Left cardiac atrium (tissue), 4 donors: ENCODE data around the gene MAGED2. TPM values are rescaled to one million over a fixed set of nuclear protein-coding genes. Genes with fewer than 3 reads are reported as not detected.
A peak's percentile ranks its signal among the peaks of the same experiment; 100 is the strongest.
"Not testable (repeated sequence)": the region's sequence is repeated elsewhere in the genome, so short reads cannot be mapped to it uniquely, and the experiment has no call there.

Experiments
- ATAC-seq, 2 donors: fragments of 200-7000 bp; cut with Tn5 transposase; one replicate each; pipeline ENCODE4 v1.9.1; 2020; ENCODE audit warnings: mild to moderate bottlenecking in 2 of 2, moderate library complexity in 2 of 2
- DNase-seq: peaks from one replicate; pipeline ENCODE4 v3.0.0-alpha.2; 2020
- intact Hi-C, 2 donors: fragments of 100-400 bp; cut with DNase I; formaldehyde crosslinking; loops; one replicate each; pipeline versions ENCODE4 v1.14.1 to v1.15.1; 2022 to 2023
- total RNA-seq, 2 donors: library from RNA; stranded (reverse); fragmentation: NEBNext Ultra II Directional; extraction: Animal tissue kit (Norgen Biotek cat#: 25700); gene quantifications; one replicate each; pipeline ENCODE4 v1.2.1, GENCODE V29; 2021
- donor health status: DM: no; HTN: yes; CAD: no.
- donor health status: DM: no; HTN: yes; CAD: no; lungs with severe emphysema.
- donor health status: DM: yes; HTN: yes; CAD: no.
- donor health status: Dilated cardiomyopathy.

MAGED2 gene
- total RNA-seq, 2 donors from 2014 or later: 80.8 to 92.6 TPM

DNA sequence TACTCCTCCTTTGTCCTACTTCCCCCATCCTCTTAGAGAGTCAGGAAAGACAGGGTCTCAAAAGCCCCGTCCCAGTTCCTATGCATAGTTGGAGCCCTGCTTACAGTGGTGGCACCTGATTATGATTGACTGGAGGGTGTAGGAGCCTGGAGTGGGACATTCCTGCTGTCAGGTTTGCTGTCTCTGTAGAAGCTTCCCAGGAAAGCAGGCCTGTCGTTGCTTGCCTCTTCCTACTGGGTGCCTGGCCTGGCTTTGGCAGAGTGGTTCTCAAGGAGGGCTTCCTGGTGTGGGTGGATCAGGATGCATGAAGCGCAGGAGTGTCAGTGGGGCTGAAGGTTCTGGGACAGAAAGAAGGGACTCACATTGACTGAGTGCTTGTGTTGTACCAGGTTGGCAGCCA, 4.8 kb downstream of the MAGED2 start:
- intact Hi-C loops: no loop called here
- no peak for ATAC-seq
- no peak for DNase-seq

DNA sequence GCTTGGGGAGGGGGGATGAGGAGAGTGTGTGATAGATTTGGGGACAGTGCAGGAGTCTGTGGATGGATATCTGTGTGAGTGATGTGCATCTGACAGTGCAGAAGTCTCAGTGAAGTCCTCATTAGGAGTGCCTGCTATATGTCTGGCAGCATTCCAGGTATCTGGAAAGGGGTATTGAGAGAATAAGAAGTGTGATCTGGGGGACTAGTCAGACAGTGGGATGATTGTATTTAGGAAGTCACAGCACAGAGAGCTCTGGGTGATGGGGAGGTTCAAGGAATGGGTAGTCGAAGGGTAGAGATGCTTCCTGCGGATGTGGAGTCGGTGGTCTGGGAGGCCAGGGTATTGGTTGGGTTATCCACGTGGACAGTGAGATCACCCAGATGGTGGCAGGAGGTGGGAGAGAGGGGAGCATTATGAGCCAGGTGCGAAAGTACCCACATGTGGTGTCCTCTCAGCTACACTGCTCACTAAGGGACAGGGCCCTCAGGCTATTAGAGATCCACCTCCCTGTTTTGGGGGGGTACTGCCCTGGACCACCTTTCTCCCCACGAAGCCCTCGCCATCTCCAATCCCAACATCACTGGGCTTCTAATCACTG, 9.8 kb downstream of the MAGED2 start:
- peak in 1 of 2 donors; percentile 21 for ATAC-seq
- no peak for DNase-seq
- intact Hi-C loops: no loop called here

DNA sequence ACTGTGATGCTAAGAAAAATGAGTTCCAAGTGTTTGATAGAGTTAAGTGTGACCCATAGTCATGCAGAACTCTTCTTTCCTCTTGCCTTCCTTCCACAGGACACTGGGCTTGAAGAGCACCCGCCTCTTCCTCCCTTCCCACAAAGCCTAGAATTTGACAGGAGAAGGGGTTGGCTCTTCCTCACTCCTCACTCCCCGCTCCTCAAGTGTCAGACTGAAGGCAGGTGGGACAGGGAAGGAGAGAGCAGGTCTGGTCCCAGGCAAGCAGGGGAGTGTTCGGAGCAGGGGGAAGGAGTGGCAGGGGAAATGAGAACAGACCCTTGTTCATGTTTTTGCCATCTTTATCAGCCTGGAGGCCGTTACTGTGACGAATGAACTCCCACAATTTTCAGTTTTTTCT, 10.7 kb downstream of the MAGED2 start:
- no peak for ATAC-seq
- intact Hi-C loops: no loop called here

DNA sequence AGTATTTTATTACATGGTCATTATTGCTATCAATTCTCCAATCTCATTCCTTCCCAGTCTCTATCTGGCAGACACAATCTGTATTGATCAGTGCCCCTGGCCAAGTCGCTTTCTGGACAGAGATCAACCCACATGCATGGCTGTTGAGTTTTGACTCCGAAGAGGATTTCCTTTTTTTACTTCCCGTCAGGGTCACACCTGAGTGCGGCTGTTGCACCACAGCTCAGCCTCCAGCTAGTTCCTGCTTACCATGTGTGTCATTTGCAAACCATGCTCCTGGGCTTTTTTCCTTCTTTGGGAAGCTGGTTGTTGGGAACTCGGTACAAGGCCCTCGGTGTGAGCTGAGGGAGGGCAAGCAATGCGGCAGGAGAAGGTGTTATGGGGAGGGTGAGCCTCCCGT, 11.7 kb downstream of the MAGED2 start:
- DNase-seq (no peak), ATAC-seq (no peak)
- intact Hi-C loops: no loop called here

More for the DNA sequence above, 10.7 kb downstream of the MAGED2 start:
- DNase-seq: no peak

DNA sequence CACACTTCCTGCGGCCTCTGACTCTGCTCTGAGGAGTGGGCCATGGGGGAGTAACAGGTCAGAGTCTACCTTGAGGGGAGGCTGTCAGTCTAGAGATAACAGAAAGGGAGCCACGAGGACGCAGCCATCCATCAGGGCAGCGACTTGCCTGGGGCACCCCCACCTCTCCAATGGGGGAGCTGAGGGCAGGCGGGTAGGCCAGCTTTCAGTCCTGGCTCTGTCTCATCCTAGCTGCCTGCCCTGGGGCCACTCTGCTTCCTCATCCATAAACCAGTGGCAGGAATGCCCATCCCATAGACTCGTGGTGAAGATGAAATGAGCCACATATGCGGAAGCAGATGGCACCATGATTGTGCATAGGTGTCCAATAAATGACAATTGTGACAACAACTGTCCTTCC, 13.2 kb downstream of the MAGED2 start:
- ATAC-seq (no peak), DNase-seq (no peak)
- intact Hi-C loops: no loop called here

DNA sequence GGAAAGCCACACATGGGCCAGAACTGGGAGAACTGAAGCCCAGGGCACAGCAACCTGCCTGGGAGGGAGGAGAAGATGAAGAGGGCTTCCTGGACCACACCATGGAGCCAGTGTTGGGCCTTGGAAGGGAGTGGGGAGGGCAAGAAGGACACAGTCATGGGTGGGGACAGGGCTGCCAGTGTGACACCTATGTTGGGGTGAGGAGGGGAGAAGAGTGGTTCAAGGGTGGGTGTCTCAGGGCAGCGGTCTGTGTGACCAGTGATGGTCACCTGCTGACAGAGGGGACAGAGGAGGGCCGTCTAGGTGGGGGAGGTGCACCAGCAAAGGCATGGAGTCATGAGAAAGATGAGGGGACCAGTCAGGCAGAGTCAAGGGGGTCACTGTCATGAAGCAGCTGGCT, 13.8 kb downstream of the MAGED2 start:
- no peak for DNase-seq
- intact Hi-C loops: no loop called here
- ATAC-seq: no peak

DNA sequence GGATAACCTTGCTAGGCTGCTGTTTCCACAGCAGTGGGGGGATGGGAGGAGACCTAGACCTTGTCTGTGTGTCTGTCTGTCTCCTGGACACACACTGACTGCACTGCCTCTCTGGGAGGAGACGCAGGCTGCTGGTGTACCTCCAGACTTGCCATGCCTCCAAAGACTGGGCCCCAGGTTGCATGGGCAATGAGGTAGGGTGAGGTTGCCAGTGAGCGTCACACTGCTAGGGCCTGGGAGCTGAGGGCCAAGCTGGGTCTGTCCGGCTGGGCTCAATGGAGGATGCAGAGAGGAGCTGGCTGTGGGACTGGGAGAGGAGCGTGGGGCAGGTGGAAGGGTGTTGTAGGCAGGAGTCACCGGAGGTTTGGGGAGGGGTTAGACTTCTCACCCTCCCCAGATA, 16.6 kb downstream of the MAGED2 start:
- DNase-seq (no peak), ATAC-seq (no peak)
- intact Hi-C loops: no loop called here

DNA sequence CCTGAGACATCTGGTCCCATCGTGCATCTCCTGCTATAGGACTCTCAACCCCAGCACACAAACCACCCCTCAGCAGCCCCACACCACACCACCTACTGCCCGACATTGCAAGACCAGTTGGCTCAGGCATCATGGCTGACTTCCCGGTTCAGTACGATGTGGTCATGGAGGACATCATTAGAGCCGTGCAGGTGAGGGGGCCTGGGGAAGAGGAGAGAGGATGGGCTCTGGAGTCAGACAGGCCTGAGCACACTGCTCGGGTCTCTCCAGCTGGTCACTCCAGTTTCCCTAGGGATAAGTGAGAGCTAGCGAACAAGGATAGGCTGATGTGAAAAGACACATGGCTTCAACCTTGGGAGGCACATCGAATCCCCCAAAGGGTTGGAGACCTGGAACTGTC, 17.2 kb downstream of the MAGED2 start:
- no peak for DNase-seq
- no peak for ATAC-seq
- intact Hi-C loops: no loop called here

DNA sequence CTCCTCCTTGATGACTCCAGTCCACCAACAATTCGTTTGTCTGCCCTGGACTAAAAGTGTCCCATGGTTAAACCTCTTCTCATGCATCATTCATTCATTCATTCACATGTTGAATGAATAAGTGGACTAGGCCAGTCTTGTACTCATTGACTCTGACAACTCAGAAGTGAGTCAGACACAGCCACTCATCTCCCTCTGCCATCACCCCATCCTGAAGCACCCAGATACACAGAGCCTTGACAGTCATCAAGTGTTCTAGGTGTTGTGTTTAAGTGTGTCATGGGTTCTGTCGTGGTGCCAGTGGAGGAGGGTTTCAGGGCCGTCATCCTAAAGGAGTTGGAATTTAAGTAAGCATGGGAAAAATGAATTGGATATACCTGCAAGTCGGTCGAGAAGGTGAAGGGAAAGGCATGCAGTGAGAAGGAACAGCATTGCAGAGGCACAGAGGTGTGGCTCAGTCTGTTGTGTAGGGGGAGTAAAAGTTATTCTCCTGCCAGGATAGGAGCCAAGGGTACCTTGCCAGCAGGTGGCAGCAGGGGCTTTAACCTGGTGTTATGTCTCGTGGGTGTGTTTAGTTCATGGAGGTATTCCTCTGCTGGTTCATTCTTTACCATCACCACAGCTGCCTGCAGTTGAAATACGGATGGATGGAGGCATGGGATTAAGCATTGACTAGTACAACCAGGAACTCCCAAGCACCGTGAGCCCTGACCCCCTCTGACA, 18.3 kb downstream of the MAGED2 start:
- ATAC-seq (no peak), DNase-seq (no peak)
- intact Hi-C loops: no loop called here

DNA sequence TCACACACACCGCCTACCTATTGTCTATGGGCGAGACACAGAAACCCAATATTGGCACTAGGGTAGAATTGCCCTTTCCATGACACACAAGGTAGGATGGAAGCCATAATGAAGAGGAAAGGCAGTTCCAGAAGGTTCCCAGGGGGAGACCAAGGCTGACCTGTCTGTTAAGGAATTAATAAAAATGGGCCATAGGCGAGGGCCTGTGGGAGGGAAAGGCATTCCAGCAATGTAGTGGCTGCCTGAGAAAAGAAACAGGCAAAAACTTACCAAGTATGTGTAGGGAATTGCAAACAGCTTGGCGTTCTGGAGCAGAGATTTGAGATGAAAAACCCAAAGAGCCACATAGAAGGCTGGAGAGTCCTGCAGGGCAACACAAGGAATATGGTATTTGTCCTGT, 19.1 kb downstream of the MAGED2 start:
- DNase-seq (no peak), ATAC-seq (no peak)
- intact Hi-C loops: no loop called here

DNA sequence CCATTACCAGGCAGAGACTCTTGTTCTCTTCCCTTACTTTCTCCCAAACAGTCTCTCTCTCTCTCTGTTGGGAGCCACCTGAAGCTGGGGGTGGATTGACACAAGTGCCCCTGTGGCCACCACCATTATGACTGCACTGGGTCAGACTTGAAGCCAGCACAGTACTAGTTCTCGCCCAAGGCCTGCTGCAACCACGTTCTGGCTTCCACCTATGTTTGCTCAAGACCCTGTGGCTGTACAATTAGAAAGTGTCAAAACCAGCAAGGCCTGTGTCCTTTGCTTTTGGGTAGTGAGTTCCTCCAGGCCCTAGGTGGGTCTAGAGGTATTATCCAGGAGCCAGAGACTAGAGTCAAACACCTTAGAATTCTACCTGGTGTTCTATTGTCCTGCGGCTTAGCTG, 31.0 kb downstream of the MAGED2 start:
- intact Hi-C loops: no loop called here

DNA sequence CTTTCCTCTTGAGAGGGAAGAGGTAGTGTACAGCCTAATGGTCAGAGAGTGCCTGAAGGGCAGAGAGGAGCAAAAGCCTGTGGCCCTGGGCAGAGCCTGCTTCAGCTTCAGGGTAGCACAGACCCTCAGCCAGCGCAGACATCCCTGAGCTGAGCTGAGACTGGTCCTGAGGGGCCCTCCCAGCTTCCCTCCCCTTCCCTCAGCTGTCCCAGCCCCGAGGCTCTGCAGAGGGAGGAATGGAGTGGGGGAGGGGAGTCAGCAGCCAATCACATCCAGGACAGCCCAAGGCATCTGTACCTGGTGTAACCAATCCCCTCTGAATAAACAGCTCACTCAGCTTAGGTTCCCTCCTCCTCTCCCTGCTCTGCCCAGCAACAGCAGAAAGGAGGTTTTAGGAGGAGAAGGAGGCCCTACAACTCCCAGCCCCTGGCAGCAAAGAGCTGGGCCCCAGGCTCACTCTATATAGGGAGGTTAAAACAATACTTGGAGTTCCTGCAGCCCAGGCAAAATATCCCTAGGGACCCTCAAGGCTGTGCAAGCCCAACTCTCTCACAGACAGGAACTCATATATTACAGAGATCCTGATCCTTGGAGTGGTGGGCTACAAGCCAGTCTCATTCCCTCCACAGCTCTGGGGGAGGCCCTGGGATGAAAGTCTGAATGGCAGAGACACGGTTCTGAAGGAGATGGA, 33.8 kb downstream of the MAGED2 start:
- DNase-seq, intact Hi-C loops: not testable (repeated sequence)
- ATAC-seq: peak; percentile 30 to 44

More for the DNA sequence above, 31.0 kb downstream of the MAGED2 start:
- DNase-seq (no peak), ATAC-seq (no peak)

DNA sequence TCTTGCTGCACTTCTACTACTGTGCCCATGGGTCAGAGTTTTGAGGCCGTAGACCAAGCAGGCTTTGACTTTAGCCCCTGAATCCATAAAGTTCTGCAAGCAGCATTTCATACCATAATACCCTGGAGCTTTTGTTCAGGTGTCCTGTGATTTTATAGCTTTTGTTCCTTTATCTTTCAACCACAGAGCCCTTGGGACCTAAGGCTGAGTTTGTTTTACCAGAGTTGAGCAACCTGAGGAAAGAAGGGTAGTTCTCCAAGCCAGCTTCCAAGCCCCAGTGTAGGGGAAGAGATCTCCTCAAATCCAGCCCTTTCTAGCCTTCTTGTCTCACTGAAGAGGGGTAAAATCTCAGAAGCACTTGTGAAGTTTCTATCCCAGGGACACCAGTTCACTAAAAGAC, 35.1 kb downstream of the MAGED2 start:
- no peak for ATAC-seq
- intact Hi-C loops: no loop called here
- no peak for DNase-seq

DNA sequence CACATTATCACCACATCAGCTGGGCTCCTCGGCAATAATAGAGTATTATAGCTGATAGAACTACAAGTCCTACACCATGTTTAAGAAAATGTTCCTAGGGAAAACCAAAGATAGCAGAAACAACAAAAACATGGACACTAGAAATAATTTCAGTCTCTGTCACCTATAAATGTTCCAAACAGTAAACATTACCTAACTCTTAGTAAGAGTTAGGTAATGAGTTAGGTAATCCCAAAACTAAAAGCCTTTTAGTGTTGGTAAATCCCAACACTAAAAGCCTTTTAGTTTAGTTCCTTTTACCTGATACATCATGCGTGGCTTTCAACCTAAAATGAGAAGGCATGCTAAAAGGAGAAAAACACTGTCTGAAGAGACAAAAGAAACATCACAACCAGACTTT, 35.5 kb downstream of the MAGED2 start:
- intact Hi-C loops: no loop called here
- ATAC-seq (no peak), DNase-seq (no peak)

DNA sequence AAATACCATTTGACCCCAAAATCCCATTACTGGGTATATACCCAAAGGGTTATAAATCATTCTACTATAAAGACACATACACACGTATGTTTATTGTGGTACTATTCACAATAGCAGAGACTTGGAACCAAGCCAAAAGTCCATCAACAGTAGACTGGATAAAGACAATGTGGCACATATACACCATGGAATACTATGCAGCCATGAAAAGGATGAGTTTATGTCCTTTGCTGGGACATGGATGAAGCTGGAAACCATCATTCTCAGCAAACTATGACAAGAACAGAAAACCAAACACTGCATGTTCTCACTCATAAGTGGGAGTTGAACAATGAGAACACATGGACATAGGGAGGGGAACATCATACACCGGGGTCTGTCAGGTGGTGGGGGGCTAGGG, 40.2 kb downstream of the MAGED2 start:
- intact Hi-C loops, ATAC-seq, DNase-seq: not testable (repeated sequence)

DNA sequence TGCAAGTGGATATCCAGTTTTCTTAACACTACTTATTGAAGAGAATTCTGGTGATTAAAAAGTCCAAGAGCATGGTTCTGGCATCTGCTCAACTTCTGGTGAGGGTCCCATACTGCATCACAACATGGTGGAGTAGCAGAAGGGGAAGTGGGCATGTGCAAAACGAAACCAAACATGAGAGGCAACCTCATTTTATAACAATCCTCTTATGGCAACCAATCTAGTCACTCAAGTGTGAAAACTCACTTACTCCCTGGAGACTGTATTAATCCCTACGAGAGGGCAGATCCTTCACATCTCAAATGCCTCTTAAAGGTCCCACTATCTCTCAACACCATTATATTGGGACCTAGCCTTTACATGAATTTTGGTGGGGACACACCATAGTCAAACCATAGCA, 57.7 kb downstream of the MAGED2 start:
- ATAC-seq (no peak), DNase-seq (no peak)
- intact Hi-C loops: no loop called here

Other genes with a start within 250 kb of the MAGED2 start
- gene ITIH6, start 9.5 kb upstream of the MAGED2 start, total RNA-seq: not detected
- 1 to 10 TPM; 3.7 to 4.9 TPM for gene TRO, start 113.1 kb downstream of the MAGED2 start, total RNA-seq
- 1 to 10 TPM in 1 of 2 donors, under 1 TPM in 1; 0.71 to 2.5 TPM for gene PFKFB1, start 186.4 kb downstream of the MAGED2 start, total RNA-seq
- gene APEX2, start 192.6 kb downstream of the MAGED2 start, total RNA-seq: 1 to 10 TPM; 8.9 to 9.1 TPM
- 1 to 10 TPM in 1 of 2 donors, under 1 TPM in 1; 0.53 to 1.1 TPM for gene ALAS2, start 223.2 kb downstream of the MAGED2 start, total RNA-seq